DMS 273 (cell line): ENCODE data around the gene LMF2.

Source experiments
- DNase-seq: peaks from one replicate; lab custom pipeline; 2025; ENCODE audit not compliant: unreplicated experiment; lab: John Stamatoyannopoulos, UW

The LMF2 gene

GRCh38 chr22:50465066-50465930 lies 42.2 kb downstream of the LMF2 start:
- no peak for DNase-seq

DNA sequence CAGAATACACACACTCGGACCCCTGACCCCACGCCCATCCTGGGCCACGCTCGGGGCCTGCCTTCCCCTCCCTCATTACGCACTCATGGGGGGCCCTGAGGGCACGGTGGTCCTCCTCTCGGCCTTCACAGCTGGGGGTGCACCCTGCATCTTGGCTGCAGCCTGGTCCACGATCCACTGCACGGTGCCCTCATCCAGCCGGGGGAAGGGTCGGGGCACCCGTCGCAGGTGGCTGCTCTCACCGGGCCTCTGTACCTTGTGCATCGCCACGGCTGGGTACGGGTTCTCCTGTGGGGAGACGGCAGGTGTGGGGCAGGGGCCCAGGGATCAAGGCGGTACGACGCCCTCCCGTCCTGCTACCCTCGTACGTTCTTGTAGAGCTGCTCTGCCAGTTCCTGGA lies 43.1 kb downstream of the LMF2 start:
- DNase-seq = no peak

- DNase-seq = no peak
Measured at GRCh38 chr22:50463188-50463900, 44.2 kb downstream of the LMF2 start.

- no peak for DNase-seq
Measured at GRCh38 chr22:50461979-50462540, 45.4 kb downstream of the LMF2 start.

- DNase-seq = no peak
Measured at GRCh38 chr22:50461536-50461935, 46.0 kb downstream of the LMF2 start.

GRCh38 chr22:50460938-50461337 lies 46.6 kb downstream of the LMF2 start:
- no peak for DNase-seq

DNA sequence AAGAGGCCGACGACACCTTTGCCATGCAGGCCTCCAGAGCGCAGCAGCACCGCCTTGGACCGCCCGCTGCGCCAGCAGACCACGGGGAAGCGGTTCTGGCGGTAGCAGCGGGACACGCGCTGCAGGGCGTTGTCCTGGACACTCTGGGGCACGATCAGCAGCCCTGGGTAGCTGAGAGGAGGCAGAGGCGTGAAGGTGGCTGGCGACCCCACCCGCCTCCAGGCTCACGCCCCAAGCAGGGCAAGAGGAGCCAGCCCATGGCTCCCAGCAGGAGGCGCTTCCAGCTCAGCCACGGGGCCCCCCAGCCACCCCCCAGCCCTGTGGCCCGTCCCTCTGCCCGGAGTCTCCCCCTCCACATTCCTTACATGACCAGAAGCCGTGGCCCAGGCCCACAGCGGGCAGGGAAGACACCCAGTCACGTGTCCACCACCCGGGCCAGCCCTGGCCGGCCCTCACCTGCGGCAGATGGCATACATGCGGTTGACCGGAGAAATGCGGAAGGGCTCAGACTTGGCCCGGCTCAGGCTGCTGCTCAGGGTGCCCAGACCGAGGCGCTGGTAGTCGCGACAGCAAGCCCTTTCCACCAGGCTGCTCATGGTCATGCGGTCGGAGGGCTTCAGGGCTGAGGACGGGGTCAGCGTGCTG lies 47.9 kb downstream of the LMF2 start:
- no peak for DNase-seq

DNA sequence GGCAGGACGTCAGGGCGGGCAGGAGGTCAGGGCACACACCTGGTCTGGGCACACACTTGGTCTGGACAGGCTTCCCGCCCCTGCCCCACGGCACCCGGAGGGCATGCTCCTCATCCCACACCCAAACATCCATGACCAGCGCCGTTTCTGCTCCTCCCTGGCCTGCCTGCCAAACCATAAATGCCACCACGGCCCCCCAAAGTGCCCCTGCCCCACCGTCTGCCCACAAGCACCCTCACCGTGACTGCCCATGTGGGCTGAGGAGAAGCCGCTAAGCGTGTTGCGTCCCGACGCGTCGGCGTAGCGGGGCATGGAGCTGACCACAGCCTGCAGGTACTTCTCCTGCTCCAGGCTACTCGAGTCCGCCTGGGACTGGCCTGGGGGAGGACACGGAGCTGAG lies 48.5 kb downstream of the LMF2 start:
- no peak for DNase-seq

DNA sequence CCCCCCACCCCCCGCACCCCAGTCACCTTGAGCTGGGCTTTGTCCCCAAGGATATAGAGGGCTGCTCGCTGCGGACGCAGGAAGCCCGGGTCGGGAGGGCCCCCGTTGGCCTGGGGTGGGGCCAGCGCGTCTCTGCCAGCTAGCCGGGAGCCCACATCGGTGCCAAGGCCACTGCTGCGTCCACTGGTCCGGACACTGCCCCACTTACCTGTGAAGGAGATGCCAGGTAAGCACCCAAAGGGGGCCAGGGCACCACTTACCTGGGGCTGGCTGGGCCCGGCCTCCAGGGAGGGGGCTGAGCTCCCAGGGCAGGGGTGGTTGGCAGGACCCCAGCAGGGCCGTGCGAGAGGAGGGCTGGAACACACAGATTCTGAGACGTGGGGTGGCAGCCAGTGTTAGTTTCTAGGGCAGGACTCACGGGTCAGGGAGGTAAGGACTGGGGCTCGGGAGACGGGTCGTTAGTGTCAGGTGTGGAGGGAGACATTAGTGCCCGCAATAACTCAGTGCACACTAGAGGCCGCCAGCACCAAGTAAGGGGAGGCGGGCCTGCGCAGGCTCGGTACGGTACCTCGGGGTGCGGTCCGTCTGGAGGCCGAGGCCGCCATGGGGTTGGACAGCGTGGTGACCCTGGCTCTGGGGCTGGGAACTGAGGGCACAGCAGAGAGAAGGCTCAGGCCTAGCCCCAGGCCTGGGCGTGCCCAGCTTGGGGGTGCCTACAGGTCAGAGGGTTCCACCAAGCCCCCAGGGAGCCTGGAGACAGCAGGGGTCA lies 50.9 kb downstream of the LMF2 start:
- no peak for DNase-seq

- DNase-seq = no peak
Measured at GRCh38 chr22:50456026-50456425, 51.5 kb downstream of the LMF2 start.

GRCh38 chr22:50455201-50455600 lies 52.3 kb downstream of the LMF2 start:
- DNase-seq = no peak

DNA sequence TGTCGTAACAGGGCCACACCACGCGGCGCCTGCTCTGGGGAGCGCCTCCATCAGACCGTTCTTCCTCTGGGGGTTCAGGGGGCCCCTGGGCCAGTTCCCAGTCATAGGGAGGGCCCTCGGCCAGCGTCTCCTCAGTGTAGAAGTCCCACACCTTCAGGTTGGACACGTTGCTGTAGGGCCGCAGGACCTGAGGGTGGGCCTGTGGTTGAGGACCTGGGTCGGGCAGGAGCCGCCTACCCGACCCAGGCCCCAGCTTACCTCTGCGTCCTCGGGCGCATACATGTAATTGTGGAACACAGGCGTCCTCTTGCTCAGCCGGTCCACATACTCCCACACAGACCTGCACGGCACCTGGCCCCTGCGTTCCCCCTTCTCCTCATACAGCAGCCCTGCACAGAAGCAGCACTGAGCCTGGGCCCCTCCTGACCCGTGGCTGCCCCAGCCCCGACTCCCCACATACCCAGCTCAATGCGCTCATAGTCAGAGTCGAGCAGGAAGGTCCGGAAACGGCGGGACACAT lies 52.9 kb downstream of the LMF2 start:
- no peak for DNase-seq
